OCI-LY1 (cell line): ENCODE data around the gene DECR2.

Experiments
- H2AFZ ChIP-seq: fragments of 200-600 bp; sonication (generic), shearing (Covaris generic); 2 replicates; pipeline ENCODE4 v1.6.0; 2014; ENCODE audit warnings: antibody characterized with exemption, mild to moderate bottlenecking, low read length
- H3F3A ChIP-seq: fragments of 200-600 bp; sonication (generic), shearing (Covaris generic); 2 replicates; pipeline ENCODE4 v1.6.0; 2014; ENCODE audit warnings: mild to moderate bottlenecking, antibody characterized with exemption, low read length, moderate library complexity; ENCODE audit not compliant: insufficient read depth
- H3K27ac ChIP-seq: fragments of 200-600 bp; sonication (generic); 2 replicates; pipeline ENCODE4 v1.5.1; 2014; ENCODE audit warnings: low read length, mixed run types, mild to moderate bottlenecking, low read depth; ENCODE audit not compliant: poor library complexity, severe bottlenecking
- H3K27me3 ChIP-seq: fragments of 200-600 bp; sonication (generic); 2 replicates; pipeline ENCODE4 v1.6.0; 2014; ENCODE audit warnings: antibody characterized with exemption, mild to moderate bottlenecking, low read length, moderate library complexity; ENCODE audit not compliant: insufficient read depth
- H3K36me3 ChIP-seq: fragments of 200-600 bp; sonication (generic); 2 replicates; pipeline ENCODE4 v1.6.1; 2014; ENCODE audit warnings: mild to moderate bottlenecking, antibody characterized with exemption, low read length, moderate library complexity, mixed read lengths; ENCODE audit not compliant: insufficient read depth
- H3K4me1 ChIP-seq: fragments of 200-600 bp; sonication (generic); 2 replicates; pipeline ENCODE4 v1.5.1; 2014; ENCODE audit warnings: mild to moderate bottlenecking, low read length, moderate library complexity; ENCODE audit not compliant: insufficient read depth, severe bottlenecking
- H3K4me2 ChIP-seq: fragments of 200-600 bp; sonication (generic), shearing (Covaris generic); 2 replicates; pipeline ENCODE4 v1.6.1; 2014; ENCODE audit warnings: low read length
- H3K4me3 ChIP-seq: fragments of 200-600 bp; sonication (generic); 2 replicates; pipeline ENCODE4 v1.5.1; 2014; ENCODE audit warnings: low read length, low read depth, mild to moderate bottlenecking, mixed read lengths; ENCODE audit not compliant: poor library complexity, severe bottlenecking
- H3K79me2 ChIP-seq: fragments of 200-600 bp; shearing (Covaris generic); 2 replicates; pipeline ENCODE4 v1.6.1; 2016; ENCODE audit warnings: mixed run types, low read length, mixed read lengths; ENCODE audit not compliant: insufficient read depth
- H3K9ac ChIP-seq: fragments of 200-600 bp; sonication (generic), shearing (Covaris generic); 2 replicates; pipeline ENCODE4 v1.6.1; 2014; ENCODE audit warnings: mild to moderate bottlenecking, low read length, mixed read lengths
- H3K9me2 ChIP-seq: fragments of 200-600 bp; sonication (generic), shearing (Covaris generic); 2 replicates; pipeline ENCODE4 v1.6.1; 2014; ENCODE audit warnings: low read depth, mild to moderate bottlenecking, low read length, mixed read lengths
- H3K9me3 ChIP-seq: fragments of 200-600 bp; shearing (Covaris generic); 2 replicates; pipeline ENCODE4 v1.6.1; 2014; ENCODE audit warnings: low read length, mixed read lengths
- H4K20me1 ChIP-seq: fragments of 200-600 bp; sonication (generic), shearing (Covaris generic); 2 replicates; pipeline ENCODE4 v1.6.0; 2016; ENCODE audit warnings: mild to moderate bottlenecking, low read length; ENCODE audit not compliant: insufficient read depth
- EZH2 ChIP-seq: fragments of 200-600 bp; sonication (generic), shearing (Covaris generic); IDR thresholded peaks from 2 replicates; pipeline ENCODE4 v1.8.0; 2017; ENCODE audit warnings: borderline replicate concordance, mixed run types, mild to moderate bottlenecking, antibody characterized with exemption, low read length, moderate library complexity, mixed read lengths
- TF ChIP-seq, protein P1 (sequence below): fragments of 200-600 bp; sonication (generic), shearing (Covaris generic); IDR thresholded peaks from 2 replicates; pipeline ENCODE4 v1.5.1; 2017; ENCODE audit warnings: mild to moderate bottlenecking, antibody characterized with exemption, low read length, moderate library complexity, mixed read lengths

DECR2 gene

DNA sequence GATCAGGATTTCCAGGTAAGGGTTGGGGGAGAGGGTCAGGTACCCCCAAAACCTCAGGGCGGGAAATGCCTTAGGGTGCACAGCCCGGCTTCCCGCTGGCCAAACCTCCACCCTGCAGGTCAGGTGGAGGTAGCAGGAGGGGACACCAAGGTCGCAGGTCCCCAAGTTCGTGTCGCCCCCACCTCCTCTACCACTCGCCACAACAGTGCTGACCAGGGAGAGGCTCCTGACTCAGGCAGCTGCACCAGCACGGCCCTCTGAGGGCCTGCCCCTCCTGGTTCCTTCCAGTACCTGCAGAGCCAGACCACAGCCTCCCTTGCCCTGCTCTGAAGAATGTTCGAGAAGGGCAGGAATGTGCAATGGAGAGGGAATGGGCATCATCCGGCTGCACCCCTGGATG lies 35.2 kb upstream of the DECR2 start:
- no peaks in the 10 kb centered on the region for H3K79me2 ChIP-seq
- no peaks in the 10 kb centered on the region for H3F3A ChIP-seq
- no peaks in the 10 kb centered on the region for H4K20me1 ChIP-seq
- peaks cover 16% of the 10 kb centered on the region for H3K4me1 ChIP-seq
- TF ChIP-seq, protein P1, sequence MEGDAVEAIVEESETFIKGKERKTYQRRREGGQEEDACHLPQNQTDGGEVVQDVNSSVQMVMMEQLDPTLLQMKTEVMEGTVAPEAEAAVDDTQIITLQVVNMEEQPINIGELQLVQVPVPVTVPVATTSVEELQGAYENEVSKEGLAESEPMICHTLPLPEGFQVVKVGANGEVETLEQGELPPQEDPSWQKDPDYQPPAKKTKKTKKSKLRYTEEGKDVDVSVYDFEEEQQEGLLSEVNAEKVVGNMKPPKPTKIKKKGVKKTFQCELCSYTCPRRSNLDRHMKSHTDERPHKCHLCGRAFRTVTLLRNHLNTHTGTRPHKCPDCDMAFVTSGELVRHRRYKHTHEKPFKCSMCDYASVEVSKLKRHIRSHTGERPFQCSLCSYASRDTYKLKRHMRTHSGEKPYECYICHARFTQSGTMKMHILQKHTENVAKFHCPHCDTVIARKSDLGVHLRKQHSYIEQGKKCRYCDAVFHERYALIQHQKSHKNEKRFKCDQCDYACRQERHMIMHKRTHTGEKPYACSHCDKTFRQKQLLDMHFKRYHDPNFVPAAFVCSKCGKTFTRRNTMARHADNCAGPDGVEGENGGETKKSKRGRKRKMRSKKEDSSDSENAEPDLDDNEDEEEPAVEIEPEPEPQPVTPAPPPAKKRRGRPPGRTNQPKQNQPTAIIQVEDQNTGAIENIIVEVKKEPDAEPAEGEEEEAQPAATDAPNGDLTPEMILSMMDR: no peak
- no peak for TF ChIP-seq EZH2
- H3K27ac ChIP-seq: no peak overlapping the region
- H3K27me3 ChIP-seq: no peaks in the 10 kb centered on the region
- H3K4me3 ChIP-seq: no peak overlapping the region
- no peaks in the 10 kb centered on the region for H3K9me2 ChIP-seq
- H2AFZ ChIP-seq: no peak overlapping the region
- no peak overlapping the region for H3K4me2 ChIP-seq
- H3K9me3 ChIP-seq: no peaks in the 10 kb centered on the region
- no peak overlapping the region for H3K9ac ChIP-seq
- H3K36me3 ChIP-seq: peaks cover 36% of the 10 kb centered on the region

DNA sequence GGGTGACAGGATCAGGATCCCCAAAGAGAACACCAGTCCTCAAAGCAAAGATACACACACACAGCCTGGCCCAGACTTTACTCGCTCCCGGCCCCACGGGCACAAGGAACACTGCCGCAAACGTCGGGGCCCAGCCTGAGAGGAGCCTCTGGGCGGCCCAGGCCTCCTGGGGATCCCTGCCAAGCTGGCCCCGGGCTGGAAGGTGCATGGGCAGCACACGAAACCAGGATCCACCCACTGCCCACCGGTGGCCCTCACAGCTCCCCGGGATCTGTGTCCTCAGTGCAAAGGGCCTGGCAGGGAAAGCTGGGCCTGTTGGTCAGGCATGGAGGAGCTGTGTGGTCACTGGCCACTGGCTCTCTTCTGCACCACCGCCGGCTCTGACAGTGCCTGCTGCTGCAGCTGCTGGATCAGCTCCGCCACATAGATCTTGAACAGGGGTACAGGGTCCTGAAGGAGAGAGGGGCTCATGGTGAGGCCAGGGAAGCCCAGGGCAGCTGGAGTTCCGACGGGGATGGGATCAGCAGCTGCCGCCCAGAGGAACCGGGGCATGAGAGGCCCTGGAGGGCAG lies 34.3 kb upstream of the DECR2 start:
- Histone ChIP-seq H2AFZ (no peak overlapping the region), H3K9me3 (no peaks in the 10 kb centered on the region), H3K4me1 (peaks cover 16% of the 10 kb centered on the region), H3K36me3 (peaks cover 43% of the 10 kb centered on the region), H3K4me2 (no peak overlapping the region), H4K20me1 (no peaks in the 10 kb centered on the region), H3K79me2 (no peaks in the 10 kb centered on the region), H3F3A (no peaks in the 10 kb centered on the region), H3K4me3 (no peak overlapping the region), H3K27me3 (no peaks in the 10 kb centered on the region), H3K27ac (no peak overlapping the region), H3K9me2 (no peaks in the 10 kb centered on the region), H3K9ac (no peak overlapping the region)
- TF ChIP-seq, protein P1: no peak
- TF ChIP-seq EZH2: no peak

DNA sequence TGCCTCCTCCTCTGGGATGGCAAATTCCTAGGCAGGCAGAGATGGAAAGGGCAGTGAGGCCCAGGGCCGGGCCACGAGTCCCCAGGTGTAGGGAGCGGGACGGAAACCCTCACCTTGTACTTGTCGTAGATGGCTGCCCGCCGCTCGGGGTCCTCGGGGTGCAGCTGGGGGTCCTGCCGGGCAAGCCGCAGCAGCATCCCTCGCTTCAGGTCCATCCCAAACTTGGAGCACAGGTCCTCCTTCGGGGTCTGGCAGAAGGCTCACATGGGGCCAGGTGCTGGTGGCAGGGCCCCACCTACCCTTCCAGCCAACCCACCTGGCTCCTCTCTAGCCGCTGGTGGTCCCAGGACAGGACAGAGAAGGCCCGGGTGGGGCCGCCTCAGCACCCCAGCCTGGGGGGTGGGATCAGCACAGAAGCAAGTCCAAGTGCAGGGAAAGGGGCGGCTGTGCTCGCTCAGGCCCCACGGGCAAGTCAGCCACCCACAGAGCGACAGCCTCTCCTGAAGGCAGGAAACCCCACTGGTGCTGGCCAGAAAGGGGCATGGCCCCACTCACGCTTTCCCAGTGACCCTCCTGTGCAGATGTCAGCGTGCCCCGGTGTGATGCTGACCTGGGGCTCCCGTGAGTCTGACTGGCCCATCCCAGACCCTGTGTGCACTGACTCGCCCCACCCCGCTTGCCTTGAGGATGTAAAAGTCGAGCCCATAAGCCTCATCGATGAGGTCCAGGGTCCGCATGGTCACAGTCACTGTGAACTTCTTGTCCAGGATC lies 33.1 kb upstream of the DECR2 start:
- Histone ChIP-seq H3K27me3 (no peaks in the 10 kb centered on the region), H3K36me3 (peaks cover 44% of the 10 kb centered on the region), H2AFZ (no peak overlapping the region), H3K4me2 (no peak overlapping the region), H3K9ac (no peak overlapping the region), H3K4me1 (peaks cover 16% of the 10 kb centered on the region), H3K27ac (no peak overlapping the region), H3K4me3 (no peak overlapping the region), H3F3A (no peaks in the 10 kb centered on the region), H3K79me2 (no peaks in the 10 kb centered on the region), H3K9me3 (no peaks in the 10 kb centered on the region), H3K9me2 (no peaks in the 10 kb centered on the region), H4K20me1 (no peaks in the 10 kb centered on the region)
- TF ChIP-seq, protein P1: no peak
